ENCODE results near the gene ADRA2B.
"Not testable (repeated sequence)": the region's sequence is repeated elsewhere in the genome, so short reads cannot be mapped to it uniquely, and the experiment has no call there.

DNA sequence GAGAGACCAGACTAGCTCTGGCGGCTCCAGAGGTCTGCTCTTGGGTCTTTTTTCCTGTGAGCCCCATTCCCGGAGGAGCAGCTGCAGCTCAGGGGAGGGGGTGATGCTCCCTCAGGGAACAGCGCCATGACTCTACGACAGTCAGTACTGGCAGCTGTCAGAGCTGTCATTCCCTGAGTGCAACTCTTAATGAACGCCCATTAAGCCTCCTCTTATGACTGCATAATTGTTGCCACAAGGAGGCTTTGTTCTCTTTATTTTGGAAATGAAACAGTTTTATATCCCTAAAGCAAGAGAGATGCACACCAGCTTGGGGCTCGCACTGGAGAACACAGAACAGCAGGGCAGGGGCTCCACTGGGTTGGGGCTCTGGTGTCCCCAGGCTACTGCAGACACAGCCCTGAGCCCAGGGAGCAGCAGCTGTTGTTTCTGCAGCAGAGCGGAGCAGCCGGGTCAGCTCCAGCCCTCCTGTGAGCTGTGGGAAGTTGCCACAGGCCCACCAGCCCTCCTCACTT is 44.3 kb downstream of the ADRA2B start:
- TF ChIP-seq POLR2AphosphoS5, POLR2A (IDR thresholded peaks at IDR 0.05): not testable (repeated sequence)
